Activated CD4-positive, alpha-beta T cell treated with anti-CD3 and anti-CD28 coated beads for 24 hours (primary cell): ENCODE data around the gene TARDBP.
A peak's percentile ranks its signal among the peaks of the same experiment; 100 is the strongest.
"Not testable (repeated sequence)": the region's sequence is repeated elsewhere in the genome, so short reads cannot be mapped to it uniquely, and the experiment has no call there.

Experiments
- DNase-seq, 2 donors: peaks; one replicate each; pipeline ENCODE4 v3.0.0-alpha.2; 2020; ENCODE audit warnings: low read depth in 2 of 2

The TARDBP gene

DNA sequence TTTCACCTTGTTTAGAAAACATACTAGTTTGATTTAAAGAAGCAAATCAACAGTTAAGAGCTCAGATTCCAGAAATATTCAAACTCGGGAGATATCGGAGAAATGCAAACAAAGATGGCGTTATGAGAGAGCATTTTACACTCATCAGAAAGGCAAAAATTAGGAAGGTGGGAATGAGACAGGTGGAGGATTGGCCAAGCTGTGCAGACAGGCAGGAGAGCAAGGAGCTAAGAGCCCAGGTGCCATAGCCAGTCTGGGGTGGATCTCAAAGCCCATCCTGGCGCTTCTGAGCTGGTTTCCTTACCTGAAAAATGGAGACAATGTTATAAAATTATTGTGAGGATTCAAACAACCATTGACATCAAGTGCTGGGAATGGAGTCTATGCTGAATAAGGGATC lies 19.6 kb upstream of the TARDBP start:
- no peak for DNase-seq

DNA sequence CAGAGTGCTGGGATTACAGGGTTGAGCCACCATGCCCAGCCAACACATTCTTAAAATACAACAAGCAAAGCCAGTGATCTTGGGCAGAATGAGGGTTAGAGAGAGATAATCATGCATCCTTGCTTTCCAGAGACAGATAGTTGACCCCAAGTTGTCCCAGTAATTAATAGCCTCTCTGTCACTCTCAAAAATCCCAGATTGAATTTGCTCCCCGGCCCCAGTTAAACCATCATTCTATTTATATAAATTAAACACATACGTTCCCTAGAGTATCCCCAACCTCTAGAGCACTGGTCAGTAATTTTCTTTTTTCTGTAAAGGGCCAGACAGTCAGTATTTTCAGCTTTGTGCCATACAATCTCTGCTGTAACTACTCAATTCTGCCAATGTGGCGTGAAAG lies 16.4 kb upstream of the TARDBP start:
- no peak for DNase-seq

DNA sequence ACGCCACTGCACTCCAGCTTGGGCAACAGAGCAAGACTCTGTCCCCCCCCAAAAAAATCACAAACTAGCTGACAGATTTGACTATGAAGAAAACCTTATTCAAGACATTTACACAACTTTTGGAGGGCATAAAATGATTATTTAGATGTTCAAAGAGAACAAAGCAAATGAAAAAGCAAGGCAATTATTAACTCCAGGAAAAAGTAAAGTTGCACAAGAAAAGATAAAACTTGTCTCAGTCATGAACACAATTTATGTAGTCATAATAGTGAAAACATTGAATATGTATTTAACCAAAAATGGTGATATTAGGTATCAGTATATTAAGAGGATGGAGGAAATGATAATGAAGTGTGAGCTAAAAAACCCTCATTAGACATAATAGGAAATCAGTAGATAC lies 11.9 kb upstream of the TARDBP start:
- no peak for DNase-seq

DNA sequence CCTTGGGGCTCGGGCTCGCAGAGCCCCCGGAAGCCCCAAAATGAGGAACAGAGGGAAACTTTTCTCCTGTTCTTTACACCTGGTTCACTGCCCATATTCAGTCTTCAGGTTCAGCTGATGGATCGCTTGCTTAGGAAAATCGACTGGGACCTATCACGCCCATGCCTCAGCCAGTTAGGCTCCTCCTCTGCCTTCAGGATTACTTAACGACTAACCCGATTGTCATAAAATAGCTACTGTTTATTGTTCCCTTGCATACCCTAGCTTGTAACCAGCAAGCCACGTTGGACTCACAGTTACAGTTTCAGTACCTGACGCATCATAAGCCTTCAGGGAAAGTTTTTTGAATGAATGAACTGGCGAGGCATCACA lies 692 bp downstream of the TARDBP start:
- DNase-seq = no peak

DNA sequence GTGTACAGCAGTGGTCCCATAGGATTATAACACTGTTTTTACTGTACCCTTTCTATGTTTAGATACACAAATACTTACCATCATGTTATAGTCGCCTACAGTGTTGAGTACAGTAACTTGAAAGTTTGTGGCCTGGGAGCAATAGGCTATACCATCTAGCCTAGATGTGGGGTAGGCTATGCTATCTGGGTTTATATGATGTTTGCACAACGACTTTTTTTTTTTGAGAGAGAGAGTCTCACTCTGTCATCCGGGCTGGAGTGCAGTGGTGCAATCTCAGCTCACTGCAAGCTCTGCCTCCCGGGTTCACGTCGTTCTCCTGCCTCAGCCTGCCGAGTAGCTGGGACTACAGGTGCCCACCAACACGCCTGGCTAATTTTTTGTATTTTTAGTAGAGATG lies 6.9 kb downstream of the TARDBP start:
- not testable (repeated sequence) for DNase-seq

- no peak for DNase-seq
These were observed 7.5 kb downstream of the TARDBP start for GRCh38 chr1:11019971-11020370.

- DNase-seq = no peak
These were observed 10.7 kb downstream of the TARDBP start for GRCh38 chr1:11023201-11023600.

DNA sequence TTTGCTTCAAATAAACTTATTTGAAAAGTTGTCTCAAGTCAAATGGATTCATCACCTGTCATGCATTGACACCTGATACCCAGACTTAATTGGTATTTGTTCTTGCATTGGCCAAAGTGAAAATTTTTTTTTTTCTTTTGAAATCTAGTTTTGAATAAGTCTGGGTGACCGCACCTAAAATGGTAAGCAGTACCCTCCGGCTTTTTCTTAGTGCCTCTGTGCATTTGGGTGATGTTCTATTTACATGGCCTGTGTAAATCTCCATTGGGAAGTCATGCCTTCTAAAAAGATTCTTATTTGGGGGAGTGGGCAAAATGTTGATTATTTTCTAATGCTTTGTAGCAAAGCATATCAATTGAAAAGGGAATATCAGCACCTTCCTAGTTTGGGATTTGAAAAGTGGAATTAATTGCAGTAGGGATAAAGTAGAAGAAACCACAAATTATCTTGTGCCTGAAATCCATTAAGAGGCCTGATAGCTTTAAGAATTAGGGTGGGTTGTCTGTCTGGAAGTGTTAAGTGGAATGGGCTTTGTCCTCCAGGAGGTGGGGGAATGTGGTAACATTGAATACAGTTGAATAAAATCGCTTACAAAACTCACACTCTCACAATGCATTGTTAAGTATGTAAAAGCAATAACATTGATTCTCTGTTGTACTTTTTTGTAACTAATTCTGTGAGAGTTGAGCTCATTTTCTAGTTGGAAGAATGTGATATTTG lies 11.9 kb downstream of the TARDBP start:
- no peak for DNase-seq

DNA sequence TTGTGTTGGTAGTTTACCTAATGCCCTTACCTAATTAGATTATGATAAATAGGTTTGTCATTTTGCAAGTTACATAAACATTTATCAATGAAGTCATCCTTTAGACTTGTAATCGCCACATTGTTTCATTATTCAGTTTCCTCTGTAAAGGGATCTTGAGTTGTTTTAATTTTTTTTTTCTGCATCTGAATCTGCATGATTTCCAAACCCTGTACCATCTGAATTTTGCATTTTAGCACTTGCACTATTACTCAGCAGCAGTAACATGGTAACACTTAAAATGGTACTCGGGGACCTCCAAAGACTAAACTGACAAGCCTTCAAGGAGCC lies 12.4 kb downstream of the TARDBP start:
- no peak for DNase-seq

DNA sequence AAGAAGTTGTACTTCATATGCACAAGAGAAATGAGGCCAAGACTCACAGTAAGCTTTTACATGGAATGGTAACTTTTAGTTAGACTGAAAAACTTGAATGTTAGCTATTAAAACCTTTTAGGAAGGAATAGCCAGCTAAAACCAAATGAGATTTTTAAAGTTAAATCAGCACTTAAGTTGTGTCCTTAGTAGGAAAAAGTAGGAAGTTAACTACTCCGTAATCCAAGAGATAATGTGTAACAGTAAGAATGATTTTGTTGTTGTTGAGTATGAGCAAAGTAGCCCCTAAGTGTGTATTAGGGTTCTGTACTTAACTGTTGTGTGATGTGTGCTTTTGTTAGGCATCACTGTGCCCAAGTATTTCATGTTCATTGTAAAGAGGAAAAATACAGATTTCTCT lies 13.2 kb downstream of the TARDBP start:
- DNase-seq = no peak

DNA sequence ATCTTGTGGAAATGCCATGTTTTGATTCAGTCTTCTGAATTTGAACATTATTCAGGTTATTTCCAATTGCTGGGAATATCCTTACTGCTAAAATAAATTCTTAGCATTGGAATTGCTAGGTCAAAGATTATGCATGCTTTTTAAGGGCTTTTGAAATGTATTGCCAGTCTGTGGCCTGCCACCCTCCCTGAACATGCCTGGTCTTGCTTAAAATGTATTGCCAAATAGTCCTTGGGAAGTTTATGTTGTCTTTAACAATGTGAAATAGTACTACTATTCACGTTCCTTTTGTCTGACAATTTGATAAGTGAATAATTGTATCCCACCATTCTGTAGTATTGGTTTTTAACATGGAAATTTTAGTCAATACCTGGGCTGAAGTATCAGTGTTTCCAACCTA lies 13.6 kb downstream of the TARDBP start:
- no peak for DNase-seq

GRCh38 chr1:11026903-11027302 lies 14.4 kb downstream of the TARDBP start:
- no peak for DNase-seq

DNA sequence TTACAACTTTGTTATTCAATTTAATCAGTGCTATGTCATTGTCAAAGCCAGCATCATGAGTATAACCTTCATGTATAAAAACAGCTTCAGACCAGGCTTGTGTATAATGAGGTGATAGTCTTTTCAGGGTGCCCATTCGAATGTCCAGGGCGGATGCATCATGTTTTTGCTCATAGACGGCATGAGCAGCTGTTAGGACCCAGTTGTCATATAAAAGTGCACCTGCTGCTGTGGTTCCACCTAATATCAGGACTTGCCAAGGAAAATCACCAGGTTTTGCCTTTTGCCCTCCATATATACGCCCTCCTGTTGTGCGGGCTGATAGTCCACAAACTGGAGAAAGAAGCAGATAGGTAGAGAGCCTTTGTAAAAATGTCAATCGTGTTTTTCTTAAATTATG lies 14.9 kb downstream of the TARDBP start:
- no peak for DNase-seq

DNA sequence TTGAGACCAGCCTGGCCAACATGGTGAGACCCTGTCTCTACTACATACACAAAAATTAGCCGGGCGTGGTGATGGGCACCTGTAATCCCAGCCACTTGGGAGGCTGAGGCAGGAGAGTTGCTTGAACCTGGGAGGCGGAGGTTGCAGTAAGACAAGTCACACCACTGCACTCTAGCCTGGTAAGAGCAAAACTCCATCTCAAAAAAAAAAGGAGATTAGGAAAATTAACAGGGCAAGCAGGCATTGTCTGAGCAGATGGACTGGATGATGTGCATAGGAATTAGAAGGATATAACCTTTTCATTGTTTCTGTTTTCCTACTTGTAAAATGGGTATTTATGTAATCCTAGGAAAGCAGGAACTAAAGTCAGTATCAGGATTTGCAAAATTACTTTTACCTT lies 15.6 kb downstream of the TARDBP start:
- DNase-seq = no peak

DNA sequence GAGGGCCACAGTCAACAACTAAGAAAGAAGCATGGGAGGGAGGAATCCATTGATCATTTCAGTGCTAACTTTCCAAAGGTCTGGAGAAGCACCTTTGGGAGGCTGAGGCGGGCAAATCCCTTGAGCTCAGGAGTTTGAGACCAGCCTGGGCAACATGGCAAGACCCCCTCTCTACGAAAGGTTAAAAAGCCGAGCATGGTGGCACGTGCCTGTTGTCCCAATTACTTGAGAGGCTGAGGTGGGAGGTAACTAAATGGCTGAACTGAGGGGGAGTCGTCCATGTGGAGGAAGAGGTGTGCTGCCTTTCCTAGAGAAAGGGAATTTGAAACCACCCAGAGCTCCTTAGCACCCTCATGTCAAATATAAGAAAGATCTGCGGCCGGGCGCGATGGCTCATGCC lies 18.4 kb downstream of the TARDBP start:
- no peak for DNase-seq

GRCh38 chr1:11031624-11032262 lies 19.3 kb downstream of the TARDBP start:
- DNase-seq = no peak

DNA sequence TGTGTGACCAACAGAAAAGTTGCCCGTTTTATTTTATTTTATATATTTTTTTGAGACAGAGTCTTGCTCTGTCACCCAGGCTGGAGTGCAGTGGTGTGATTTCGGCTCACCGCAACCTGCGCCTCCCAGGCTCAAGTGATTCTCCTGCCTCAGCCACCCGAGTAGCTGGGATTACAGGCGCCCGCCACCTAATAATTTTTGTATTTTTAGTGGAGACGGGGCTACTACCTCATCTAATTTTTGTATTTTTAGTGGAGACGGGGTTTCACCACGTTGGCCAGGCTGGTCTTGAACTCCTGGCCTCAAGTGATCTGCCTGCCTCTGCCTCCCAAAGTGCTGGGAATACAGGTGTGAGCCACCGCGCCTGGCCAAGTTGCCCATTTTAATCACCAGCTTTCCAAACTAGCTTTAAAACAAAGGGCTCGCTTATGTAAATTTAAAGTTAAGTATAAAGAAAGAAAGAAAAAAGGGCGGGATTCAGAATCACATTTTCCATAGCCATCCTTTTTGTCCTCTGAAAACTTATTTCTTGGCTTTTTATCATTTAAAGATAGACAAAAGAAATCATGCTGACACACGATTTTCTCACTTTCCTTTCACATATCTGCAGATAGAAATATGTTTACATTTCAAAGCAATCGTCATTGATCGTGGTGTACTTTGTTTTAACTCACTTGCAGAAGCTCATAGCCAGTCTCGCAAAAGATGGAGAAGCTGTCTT lies 24.7 kb downstream of the TARDBP start:
- DNase-seq = not testable (repeated sequence)

- peak; percentile 87 to 89 for DNase-seq
These were observed 25.3 kb downstream of the TARDBP start for GRCh38 chr1:11037740-11038182.

GRCh38 chr1:11039351-11040104 lies 27.1 kb downstream of the TARDBP start:
- no peak for DNase-seq

DNA sequence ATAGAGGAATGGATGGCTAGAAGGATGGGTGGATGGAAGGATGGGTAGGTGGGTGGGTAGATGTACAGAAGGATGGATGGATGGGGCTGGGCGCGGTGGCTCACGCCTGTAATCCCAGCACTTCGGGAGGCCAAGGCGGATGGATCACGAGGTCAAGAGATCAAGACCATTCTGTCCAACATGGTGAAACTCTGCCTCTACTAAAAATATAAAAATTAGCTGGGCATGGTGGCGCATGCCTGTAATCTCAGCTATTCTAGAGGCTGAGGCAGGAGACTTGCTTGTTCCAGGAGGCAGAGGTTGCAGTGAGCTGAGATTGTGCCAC lies 27.6 kb downstream of the TARDBP start:
- DNase-seq = not testable (repeated sequence)

DNA sequence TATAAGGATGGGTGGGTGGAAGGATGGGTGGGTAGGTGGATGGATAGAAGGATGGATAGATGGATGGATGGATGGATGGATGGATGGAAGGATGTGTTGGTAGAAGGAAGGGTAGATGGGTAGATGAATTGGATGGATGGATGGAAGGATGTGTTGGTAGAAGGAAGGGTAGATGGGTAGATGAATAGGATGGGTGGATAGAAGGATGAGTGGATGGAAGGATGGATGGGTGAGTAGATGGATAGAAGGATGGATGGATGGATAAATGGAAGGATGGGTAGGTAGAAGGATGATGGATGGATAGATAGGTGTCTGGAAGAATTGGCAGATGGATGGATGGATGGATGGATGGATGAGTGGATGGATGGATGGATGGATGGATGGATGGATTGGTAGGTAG lies 28.6 kb downstream of the TARDBP start:
- no peak for DNase-seq

GRCh38 chr1:11042065-11042464 lies 29.6 kb downstream of the TARDBP start:
- no peak for DNase-seq
